ENCODE data around the gene BRD7.
A peak's percentile ranks its signal among the peaks of the same experiment; 100 is the strongest.

Gene BRD7

GRCh38 chr16:50393858-50394802 is 25.3 kb upstream of the BRD7 start:
- Histone ChIP-seq H3K23ac (ENCODE audit: low read depth, low read length, poor library complexity) (no peak overlapping the region), H3K79me1 (ENCODE audit: low read depth, low read length) (no peaks in the 10 kb centered on the region), H3K27me3 (ENCODE audit: control insufficient read depth in 3 of 3, insufficient read depth in 3 of 3, low read depth in 1 of 3, low read length in 3 of 3) (no peaks in the 10 kb centered on the region), H3K4ac (ENCODE audit: low read length) (no peak overlapping the region), H3K4me2 (ENCODE audit: insufficient read depth, low read length, poor library complexity, severe bottlenecking) (no peak overlapping the region), H2AFZ (ENCODE audit: low read length) (no peak overlapping the region), H3K36me3 (replicated peaks in 1 of 2; ENCODE audit: control insufficient read depth in 2 of 2, insufficient read depth in 2 of 2, low read length in 2 of 2) (no peaks in the 10 kb centered on the region), H3K4me3 (ENCODE audit: low read length in 2 of 2) (no peak overlapping the region), H2BK12ac (ENCODE audit: low read length) (no peak overlapping the region), H3K4me1 (ENCODE audit: control insufficient read depth in 2 of 2, insufficient read depth in 1 of 2, low read depth in 1 of 2, low read length in 2 of 2) (peaks cover 9 to 16% of the 10 kb centered on the region in 2 donors), H2BK120ac (ENCODE audit: low read depth, low read length) (no peak overlapping the region), H3K14ac (ENCODE audit: low read length) (no peak overlapping the region), H2BK15ac (ENCODE audit: low read length) (no peak overlapping the region), H4K91ac (ENCODE audit: low read depth, low read length, poor library complexity) (no peak overlapping the region), H4K8ac (ENCODE audit: low read depth, low read length) (no peak overlapping the region), H3K9ac (ENCODE audit: low read depth, low read length, poor library complexity) (no peak overlapping the region), H3K18ac (ENCODE audit: low read length) (peak overlapping the region; percentile 11), H2BK5ac (ENCODE audit: low read length) (no peak overlapping the region), H3K9me3 (replicated peaks in 1 of 2; ENCODE audit: control insufficient read depth in 2 of 2, insufficient read depth in 1 of 2, low read depth in 1 of 2, low read length in 2 of 2) (no peaks in the 10 kb centered on the region), H2AK5ac (ENCODE audit: low read depth, low read length) (no peak overlapping the region), H3K27ac (replicated peaks; ENCODE audit: low read length) (no peak overlapping the region)
- DNase-seq (ENCODE audit: low spot score) = no peak
- no CpG with 5 or more reads among the region's 6 CpGs for WGBS, 2 donors (ENCODE audit: extremely low coverage in 2 of 2, insufficient read length in 2 of 2, insufficient replicate concordance in 1 of 2)

GRCh38 chr16:50393416-50393815 is 24.6 kb upstream of the BRD7 start:
- no peak overlapping the region for H3K4me2 ChIP-seq (ENCODE audit: insufficient read depth, low read length, poor library complexity, severe bottlenecking)
- H4K91ac ChIP-seq (ENCODE audit: low read depth, low read length, poor library complexity) = no peak overlapping the region
- WGBS, 2 donors (ENCODE audit: extremely low coverage in 2 of 2, insufficient read length in 2 of 2, insufficient replicate concordance in 1 of 2) = no CpG with 5 or more reads among the region's 8 CpGs
- peak overlapping the region; percentile 42 for H2AFZ ChIP-seq (ENCODE audit: low read length)
- H2BK12ac ChIP-seq (ENCODE audit: low read length) = no peak overlapping the region
- no peak overlapping the region for H3K27ac ChIP-seq (replicated peaks; ENCODE audit: low read length)
- no peak overlapping the region for H2BK120ac ChIP-seq (ENCODE audit: low read depth, low read length)
- H2BK5ac ChIP-seq (ENCODE audit: low read length) = no peak overlapping the region
- no peak overlapping the region for H3K4me3 ChIP-seq (ENCODE audit: low read length in 2 of 2)
- no peak overlapping the region for H3K14ac ChIP-seq (ENCODE audit: low read length)
- DNase-seq (ENCODE audit: low spot score) = no peak
- H4K8ac ChIP-seq (ENCODE audit: low read depth, low read length) = no peak overlapping the region
- H3K4me1 ChIP-seq (ENCODE audit: control insufficient read depth in 2 of 2, insufficient read depth in 1 of 2, low read depth in 1 of 2, low read length in 2 of 2) = peaks cover 9 to 16% of the 10 kb centered on the region in 2 donors
- no peaks in the 10 kb centered on the region for H3K9me3 ChIP-seq (replicated peaks in 1 of 2; ENCODE audit: control insufficient read depth in 2 of 2, insufficient read depth in 1 of 2, low read depth in 1 of 2, low read length in 2 of 2)
- no peak overlapping the region for H3K23ac ChIP-seq (ENCODE audit: low read depth, low read length, poor library complexity)
- H3K9ac ChIP-seq (ENCODE audit: low read depth, low read length, poor library complexity) = no peak overlapping the region
- H3K79me1 ChIP-seq (ENCODE audit: low read depth, low read length) = no peaks in the 10 kb centered on the region
- H3K27me3 ChIP-seq (ENCODE audit: control insufficient read depth in 3 of 3, insufficient read depth in 3 of 3, low read depth in 1 of 3, low read length in 3 of 3) = no peaks in the 10 kb centered on the region
- H2AK5ac ChIP-seq (ENCODE audit: low read depth, low read length) = no peak overlapping the region
- H2BK15ac ChIP-seq (ENCODE audit: low read length) = no peak overlapping the region
- H3K4ac ChIP-seq (ENCODE audit: low read length) = no peak overlapping the region
- no peak overlapping the region for H3K18ac ChIP-seq (ENCODE audit: low read length)
- H3K36me3 ChIP-seq (replicated peaks in 1 of 2; ENCODE audit: control insufficient read depth in 2 of 2, insufficient read depth in 2 of 2, low read length in 2 of 2) = no peaks in the 10 kb centered on the region

DNA sequence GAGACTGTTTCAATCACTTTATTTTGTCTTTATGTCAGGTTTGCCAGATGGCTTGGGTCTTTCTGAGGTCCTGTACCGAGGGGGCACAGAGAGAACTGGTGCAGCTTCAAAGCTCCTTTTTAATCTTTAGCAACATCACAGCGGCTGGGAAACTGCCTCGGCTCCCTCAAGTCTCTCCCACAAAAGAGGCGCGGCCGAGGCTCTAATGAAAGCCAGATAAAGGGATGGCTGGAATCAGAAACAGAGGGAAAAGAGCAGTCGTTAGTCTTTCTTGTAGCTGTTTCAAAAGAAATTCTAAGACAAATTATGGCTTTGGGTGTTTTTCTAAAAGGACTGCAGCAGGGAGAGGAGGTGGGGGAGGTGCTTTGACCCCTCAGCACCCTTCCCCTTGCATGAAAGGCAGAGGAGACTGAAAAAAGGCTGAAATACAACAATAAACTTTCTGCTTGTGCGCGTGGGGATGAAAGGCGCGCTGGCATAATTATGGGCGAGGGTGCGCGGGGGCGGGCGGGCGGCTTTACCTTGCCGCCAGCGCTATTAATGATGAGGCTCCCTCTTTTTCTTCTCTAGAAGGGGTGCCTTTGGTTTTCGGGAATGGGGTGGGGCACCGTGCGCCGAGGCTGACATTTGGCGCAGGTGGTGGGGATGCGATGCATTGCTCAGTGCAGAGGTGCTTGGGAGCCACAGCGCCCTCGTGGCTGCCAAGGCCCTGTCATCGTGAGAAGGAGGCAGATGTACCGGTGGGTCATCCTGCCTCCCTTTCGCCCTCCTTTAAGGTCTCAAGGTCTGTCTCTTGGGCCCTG is 22.3 kb upstream of the BRD7 start:
- H3K18ac ChIP-seq (ENCODE audit: low read length) = peak overlapping the region; percentile 53
- H2BK120ac ChIP-seq (ENCODE audit: low read depth, low read length) = no peak overlapping the region
- H3K23ac ChIP-seq (ENCODE audit: low read depth, low read length, poor library complexity) = no peak overlapping the region
- no peak overlapping the region for H3K4me3 ChIP-seq (ENCODE audit: low read length in 2 of 2)
- no peak overlapping the region for H2BK12ac ChIP-seq (ENCODE audit: low read length)
- no peaks in the 10 kb centered on the region for H3K36me3 ChIP-seq (replicated peaks in 1 of 2; ENCODE audit: control insufficient read depth in 2 of 2, insufficient read depth in 2 of 2, low read length in 2 of 2)
- WGBS, 2 donors (ENCODE audit: extremely low coverage in 2 of 2, insufficient read length in 2 of 2, insufficient replicate concordance in 1 of 2) = no CpG with 5 or more reads among the region's 30 CpGs
- peak overlapping the region; percentile 68 for H2AK5ac ChIP-seq (ENCODE audit: low read depth, low read length)
- H2BK15ac ChIP-seq (ENCODE audit: low read length) = peak overlapping the region; percentile 84
- H3K79me1 ChIP-seq (ENCODE audit: low read depth, low read length) = no peaks in the 10 kb centered on the region
- no peak for DNase-seq (ENCODE audit: low spot score)
- no peak overlapping the region for H4K91ac ChIP-seq (ENCODE audit: low read depth, low read length, poor library complexity)
- peak overlapping the region; percentile 42 for H3K27ac ChIP-seq (replicated peaks; ENCODE audit: low read length)
- H2AFZ ChIP-seq (ENCODE audit: low read length) = peak overlapping the region; percentile 83
- no peak overlapping the region for H3K4me2 ChIP-seq (ENCODE audit: insufficient read depth, low read length, poor library complexity, severe bottlenecking)
- H4K8ac ChIP-seq (ENCODE audit: low read depth, low read length) = no peak overlapping the region
- H3K4ac ChIP-seq (ENCODE audit: low read length) = no peak overlapping the region
- no peaks in the 10 kb centered on the region for H3K27me3 ChIP-seq (ENCODE audit: control insufficient read depth in 3 of 3, insufficient read depth in 3 of 3, low read depth in 1 of 3, low read length in 3 of 3)
- peaks cover 9 to 16% of the 10 kb centered on the region in 2 donors for H3K4me1 ChIP-seq (ENCODE audit: control insufficient read depth in 2 of 2, insufficient read depth in 1 of 2, low read depth in 1 of 2, low read length in 2 of 2)
- peak overlapping the region; percentile 17 for H3K14ac ChIP-seq (ENCODE audit: low read length)
- H3K9ac ChIP-seq (ENCODE audit: low read depth, low read length, poor library complexity) = no peak overlapping the region
- no peak overlapping the region for H2BK5ac ChIP-seq (ENCODE audit: low read length)
- no peaks in the 10 kb centered on the region for H3K9me3 ChIP-seq (replicated peaks in 1 of 2; ENCODE audit: control insufficient read depth in 2 of 2, insufficient read depth in 1 of 2, low read depth in 1 of 2, low read length in 2 of 2)

DNA sequence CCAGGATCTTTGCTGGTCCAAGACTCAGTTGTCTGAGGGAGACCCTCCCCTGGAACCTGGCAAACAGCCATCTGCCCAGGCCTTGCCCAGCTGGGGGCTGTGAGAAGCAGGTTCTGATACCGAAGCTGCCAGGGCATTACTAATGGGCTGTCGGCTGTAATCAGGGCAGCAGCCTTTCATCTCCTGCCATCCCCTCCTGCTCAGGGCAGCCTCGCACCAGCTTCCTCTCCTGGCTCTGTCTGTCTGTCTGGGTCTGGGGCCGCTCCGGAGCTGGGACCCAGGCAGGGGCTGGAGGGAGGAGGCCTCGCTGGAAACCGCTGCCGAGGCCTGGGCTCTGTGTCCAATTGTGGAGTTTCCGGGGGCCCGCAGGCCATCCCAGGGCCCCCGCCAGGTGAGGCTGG is 21.6 kb upstream of the BRD7 start:
- H3K4me3 ChIP-seq (ENCODE audit: low read length in 2 of 2) = no peak overlapping the region
- H3K14ac ChIP-seq (ENCODE audit: low read length) = no peak overlapping the region
- no peak overlapping the region for H3K9ac ChIP-seq (ENCODE audit: low read depth, low read length, poor library complexity)
- DNase-seq (ENCODE audit: low spot score) = no peak
- H2AK5ac ChIP-seq (ENCODE audit: low read depth, low read length) = no peak overlapping the region
- peak overlapping the region; percentile 1 for H2BK15ac ChIP-seq (ENCODE audit: low read length)
- no peak overlapping the region for H4K8ac ChIP-seq (ENCODE audit: low read depth, low read length)
- H2BK12ac ChIP-seq (ENCODE audit: low read length) = peak overlapping the region; percentile 1
- H3K4ac ChIP-seq (ENCODE audit: low read length) = no peak overlapping the region
- H3K36me3 ChIP-seq (replicated peaks in 1 of 2; ENCODE audit: control insufficient read depth in 2 of 2, insufficient read depth in 2 of 2, low read length in 2 of 2) = no peaks in the 10 kb centered on the region
- H3K4me2 ChIP-seq (ENCODE audit: insufficient read depth, low read length, poor library complexity, severe bottlenecking) = no peak overlapping the region
- H3K18ac ChIP-seq (ENCODE audit: low read length) = peak overlapping the region; percentile 73
- H2AFZ ChIP-seq (ENCODE audit: low read length) = peak overlapping the region; percentile 83
- H3K27me3 ChIP-seq (ENCODE audit: control insufficient read depth in 3 of 3, insufficient read depth in 3 of 3, low read depth in 1 of 3, low read length in 3 of 3) = no peaks in the 10 kb centered on the region
- no peak overlapping the region for H2BK5ac ChIP-seq (ENCODE audit: low read length)
- no peak overlapping the region for H2BK120ac ChIP-seq (ENCODE audit: low read depth, low read length)
- no CpG with 5 or more reads among the region's 11 CpGs for WGBS, 2 donors (ENCODE audit: extremely low coverage in 2 of 2, insufficient read length in 2 of 2, insufficient replicate concordance in 1 of 2)
- H3K79me1 ChIP-seq (ENCODE audit: low read depth, low read length) = no peaks in the 10 kb centered on the region
- H3K4me1 ChIP-seq (ENCODE audit: control insufficient read depth in 2 of 2, insufficient read depth in 1 of 2, low read depth in 1 of 2, low read length in 2 of 2) = peaks cover 11 to 16% of the 10 kb centered on the region in 2 donors
- no peaks in the 10 kb centered on the region for H3K9me3 ChIP-seq (replicated peaks in 1 of 2; ENCODE audit: control insufficient read depth in 2 of 2, insufficient read depth in 1 of 2, low read depth in 1 of 2, low read length in 2 of 2)
- no peak overlapping the region for H3K23ac ChIP-seq (ENCODE audit: low read depth, low read length, poor library complexity)
- no peak overlapping the region for H4K91ac ChIP-seq (ENCODE audit: low read depth, low read length, poor library complexity)
- no peak overlapping the region for H3K27ac ChIP-seq (replicated peaks; ENCODE audit: low read length)
